HG03045 (cell line): ENCODE results near the gene CREB5.

Source experiments
- ATAC-seq: cut with Tn5 transposase; IDR thresholded peaks from one replicate; pipeline ENCODE4 v1.9.1; 2021; ENCODE audit warnings: mild to moderate bottlenecking, moderate library complexity; ENCODE audit not compliant: unreplicated experiment

The CREB5 gene

DNA sequence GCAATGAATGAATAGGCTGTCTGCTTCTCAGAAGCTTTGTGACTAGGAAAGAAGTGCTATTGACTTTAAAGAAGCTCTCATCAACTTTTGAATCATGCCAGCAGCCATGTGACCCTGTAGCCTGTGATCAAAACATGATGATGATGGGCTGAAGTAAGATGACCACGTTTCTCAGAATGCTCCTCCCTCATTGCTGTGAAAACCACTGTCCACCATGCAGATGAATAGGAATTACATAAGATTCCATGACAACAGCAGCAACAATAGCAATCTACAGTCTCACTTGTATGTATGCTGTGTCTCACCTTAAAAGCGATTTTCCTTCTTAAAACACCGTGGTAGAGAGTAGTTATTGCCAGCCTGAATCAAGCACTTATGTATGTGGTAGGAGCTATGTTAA, 317.4 kb downstream of the CREB5 start:
- ATAC-seq, result no peak

DNA sequence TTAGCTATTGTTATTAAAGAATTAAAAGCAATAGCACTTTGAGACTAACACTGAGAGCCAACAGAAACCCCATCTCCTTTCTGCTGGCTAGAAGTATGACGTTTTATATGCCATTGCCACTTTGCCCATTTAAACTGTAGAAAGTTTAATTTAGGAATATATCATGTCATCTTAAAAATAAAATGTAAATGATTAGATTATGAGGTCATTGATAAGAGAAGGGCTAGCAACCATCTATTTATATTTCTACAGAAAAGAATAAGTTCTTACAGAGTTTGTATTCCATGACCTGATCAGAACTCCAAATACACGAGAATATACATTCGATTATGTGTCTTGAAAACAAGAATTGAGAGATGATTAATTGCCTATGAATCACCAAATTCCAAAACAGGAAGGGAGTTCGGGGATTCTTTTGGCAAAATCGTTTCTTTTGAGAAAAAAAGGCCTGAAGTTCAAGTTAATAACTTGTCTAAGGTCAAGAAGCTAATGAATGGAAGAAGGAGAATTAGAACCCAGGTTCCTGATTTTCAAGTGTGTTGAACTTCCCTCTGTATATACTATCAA, 318.9 kb downstream of the CREB5 start:
- no peak for ATAC-seq

DNA sequence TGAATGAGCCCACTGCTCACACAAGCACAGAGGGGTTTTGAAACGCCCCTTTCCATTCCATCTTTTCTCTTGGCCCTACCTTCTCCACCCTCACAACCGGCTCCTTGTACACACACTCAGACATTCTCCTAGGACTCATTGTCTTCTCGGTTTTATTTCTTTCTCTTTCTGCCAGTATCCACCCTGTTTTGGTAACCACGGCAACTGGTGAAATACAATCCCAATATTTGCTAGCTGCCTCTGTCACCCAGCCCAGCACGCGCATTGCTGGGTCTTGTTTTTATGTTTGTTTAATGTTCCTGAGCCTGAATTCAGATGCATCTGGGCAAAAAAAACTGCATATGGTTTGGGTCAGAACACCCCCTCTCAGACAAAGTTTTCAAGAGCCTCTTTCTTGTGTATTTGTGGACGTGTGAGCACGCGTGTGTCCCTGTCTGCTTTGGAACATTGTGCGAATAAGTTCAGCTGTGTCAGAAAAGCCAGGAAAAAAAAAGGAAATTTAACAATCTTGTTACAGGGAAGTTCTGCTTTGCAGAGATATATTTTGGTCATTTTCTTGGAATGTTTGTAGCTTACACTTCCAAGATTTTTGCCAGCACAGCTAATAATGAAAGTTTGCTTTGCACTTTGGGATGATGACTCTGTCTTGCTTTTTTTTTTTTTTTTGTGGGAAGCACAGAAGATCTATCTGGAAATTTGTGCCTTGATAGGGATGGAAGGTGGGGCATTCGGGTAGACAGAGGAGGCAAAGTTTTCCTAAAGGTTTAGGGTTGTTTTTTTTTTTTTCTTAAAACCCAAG, 320.0 kb downstream of the CREB5 start:
- no peak for ATAC-seq

DNA sequence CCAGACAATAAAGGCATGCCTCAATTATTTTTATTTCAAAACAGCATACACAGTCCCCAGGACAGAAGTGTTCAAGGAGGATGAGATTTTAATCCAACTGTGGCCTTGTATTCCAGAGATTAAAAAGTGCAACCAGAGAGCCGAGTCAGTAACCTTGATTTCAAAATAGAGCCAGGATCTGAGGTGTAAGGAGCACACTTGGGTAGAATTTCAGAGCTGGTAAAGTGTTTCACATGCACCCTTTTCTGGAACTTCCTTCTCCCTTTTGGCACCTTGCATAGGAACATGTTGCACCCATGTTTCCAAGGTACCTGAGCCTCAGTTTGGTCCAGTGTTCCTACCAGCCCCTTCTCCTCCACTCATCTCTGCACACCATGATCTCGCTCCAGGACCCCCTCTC, 320.7 kb downstream of the CREB5 start:
- no peak for ATAC-seq

DNA sequence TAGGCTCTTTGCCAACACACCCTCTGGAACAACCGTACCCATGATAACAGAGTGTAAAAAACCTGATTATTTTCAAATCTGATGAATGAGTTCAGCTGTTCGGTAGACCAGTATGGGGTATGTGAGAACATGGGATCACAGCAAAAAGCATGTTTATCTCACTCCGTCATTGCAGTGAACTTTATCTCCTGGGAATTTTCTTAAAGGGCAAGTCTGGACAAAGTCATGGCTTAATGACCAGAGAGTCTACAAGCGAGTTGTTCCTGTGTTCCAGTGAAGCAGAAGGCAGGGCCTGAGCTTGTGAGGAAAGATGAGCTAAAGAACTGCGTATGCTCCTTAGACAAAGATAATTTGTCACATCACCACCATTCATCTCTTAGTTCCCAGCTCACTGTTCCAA, 326.1 kb downstream of the CREB5 start:
- no peak for ATAC-seq

DNA sequence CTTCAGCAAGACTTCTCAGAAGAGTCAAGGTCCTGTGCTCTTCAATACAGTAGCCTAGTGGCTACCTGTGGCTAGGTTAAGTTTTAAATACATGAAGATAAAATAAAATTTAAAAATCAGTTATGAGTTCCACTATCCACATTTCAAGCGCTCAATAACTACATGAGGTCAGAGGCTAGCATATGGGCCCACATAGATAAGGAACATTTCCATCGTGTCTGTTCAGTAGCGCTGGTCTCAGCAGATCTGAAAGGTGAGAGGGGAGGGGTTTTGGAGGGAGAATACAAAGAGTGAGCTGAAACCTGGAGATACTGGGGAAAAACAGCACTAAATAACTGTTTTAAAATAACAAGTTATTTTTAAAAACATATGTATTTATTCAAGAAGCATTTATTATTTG, 326.8 kb downstream of the CREB5 start:
- ATAC-seq, result no peak

DNA sequence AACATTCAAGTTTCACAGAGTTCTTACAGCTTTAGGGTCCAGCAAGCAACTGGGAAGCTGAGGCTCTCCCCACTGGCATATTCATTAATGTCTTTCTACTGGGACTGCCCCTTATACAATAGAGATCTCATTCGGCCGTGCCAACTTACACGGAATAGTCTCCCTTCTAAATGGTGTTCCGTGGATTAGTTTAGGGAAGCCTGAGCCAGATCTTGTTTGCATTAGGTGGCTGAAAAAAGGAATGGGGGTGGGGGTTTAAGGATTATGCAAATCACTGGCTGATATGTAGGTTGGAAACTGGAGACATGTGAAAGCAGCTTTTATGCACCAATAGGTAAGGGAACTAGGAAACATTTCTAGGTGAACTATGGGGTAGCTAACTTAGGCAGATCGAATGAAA, 327.5 kb downstream of the CREB5 start:
- no peak for ATAC-seq

DNA sequence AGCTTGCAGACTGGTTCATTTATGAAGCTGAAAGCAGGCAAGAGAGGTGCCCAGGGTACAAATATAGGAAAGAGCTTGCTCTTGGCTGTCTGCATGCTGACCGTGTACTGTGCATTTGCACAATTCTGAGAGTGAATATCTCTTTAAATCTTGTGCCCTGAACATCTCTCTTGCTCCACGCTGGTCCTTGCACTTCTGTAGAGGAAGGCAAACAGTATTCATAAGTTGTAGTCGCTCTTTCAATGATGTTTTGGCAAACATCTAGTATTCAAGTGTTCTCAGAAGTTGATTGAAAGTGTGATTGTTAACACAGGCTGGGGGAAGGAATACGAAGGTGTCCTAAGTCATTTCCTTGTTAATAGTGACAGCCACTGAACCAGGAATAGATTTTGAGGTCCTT, 332.6 kb downstream of the CREB5 start:
- ATAC-seq, result no peak

DNA sequence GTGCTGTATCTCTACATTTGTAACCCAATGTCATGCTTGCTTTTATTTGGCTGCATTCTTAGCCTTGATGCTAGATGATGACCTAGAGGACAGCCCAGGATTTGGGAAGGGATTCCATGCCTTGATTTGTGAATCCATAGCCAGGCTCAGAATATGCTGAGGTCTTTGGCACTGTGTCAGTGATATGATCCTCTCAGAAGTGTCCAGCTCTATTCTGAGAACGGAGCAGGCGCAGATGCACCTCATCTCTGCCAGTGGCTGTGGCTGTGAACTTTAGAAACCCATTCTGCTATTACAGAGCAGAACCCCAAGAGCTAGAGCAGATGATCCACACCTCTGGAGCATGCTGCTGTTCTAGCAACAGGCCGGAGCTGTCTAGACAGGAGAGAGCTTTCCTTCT, 333.0 kb downstream of the CREB5 start:
- ATAC-seq, result no peak

DNA sequence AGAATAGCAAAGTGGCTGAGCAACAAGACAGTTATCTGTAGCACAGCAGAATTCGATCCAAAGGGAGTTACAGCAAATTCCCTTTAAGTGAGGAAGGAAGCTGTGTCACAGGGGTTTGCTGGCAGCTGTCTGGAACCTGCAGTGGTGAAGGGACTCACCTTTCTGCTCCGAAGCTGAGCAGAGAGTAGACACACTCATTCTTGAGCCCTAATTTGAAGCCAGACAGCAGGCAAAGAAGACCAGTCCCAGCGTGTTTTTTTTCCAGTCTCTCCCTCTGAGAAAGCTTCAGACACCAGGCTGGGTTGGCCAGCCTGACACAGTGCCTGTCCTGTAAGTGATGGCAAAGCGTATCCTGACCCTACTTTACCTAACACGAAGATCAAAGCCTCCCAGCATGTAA, 335.1 kb downstream of the CREB5 start:
- ATAC-seq, result no peak

DNA sequence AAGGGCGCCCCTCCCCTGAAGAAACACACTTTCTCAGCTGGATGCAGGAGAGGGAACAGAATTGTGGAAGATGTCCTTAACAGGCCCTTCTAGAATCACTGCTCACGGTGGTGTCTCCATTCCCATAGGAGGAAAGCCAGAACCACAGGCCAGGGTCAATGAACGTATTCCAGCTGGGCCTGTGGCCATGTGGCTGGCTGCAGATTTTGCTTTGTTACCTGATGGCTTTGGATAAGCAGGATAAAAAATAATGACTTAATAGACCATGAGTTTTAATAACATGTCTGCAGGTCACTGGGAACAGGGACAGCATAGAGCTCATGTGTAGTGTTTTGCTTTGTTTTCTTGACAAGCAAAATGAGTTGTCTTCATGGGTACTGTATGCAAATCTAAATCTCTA, 335.5 kb downstream of the CREB5 start:
- no peak for ATAC-seq

DNA sequence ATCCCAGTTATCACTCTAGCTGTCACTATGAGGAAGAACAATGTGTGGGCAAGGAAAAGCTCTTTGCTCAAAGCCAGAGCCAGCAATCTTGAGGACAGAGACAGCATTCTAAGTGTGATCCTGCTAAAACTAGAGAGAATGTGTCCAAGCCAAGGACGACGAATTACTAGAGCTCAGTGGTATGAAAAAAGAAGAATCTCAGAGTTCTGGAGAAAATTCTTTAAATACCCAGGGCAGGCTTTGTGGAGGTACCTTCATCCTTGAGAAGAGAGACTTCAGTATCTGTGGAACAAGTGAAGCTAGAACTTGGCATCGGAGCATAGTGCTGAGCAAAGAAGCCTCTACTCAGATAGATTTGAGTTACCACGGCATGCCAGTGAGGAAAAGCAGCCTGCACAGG, 336.0 kb downstream of the CREB5 start:
- ATAC-seq, result no peak

DNA sequence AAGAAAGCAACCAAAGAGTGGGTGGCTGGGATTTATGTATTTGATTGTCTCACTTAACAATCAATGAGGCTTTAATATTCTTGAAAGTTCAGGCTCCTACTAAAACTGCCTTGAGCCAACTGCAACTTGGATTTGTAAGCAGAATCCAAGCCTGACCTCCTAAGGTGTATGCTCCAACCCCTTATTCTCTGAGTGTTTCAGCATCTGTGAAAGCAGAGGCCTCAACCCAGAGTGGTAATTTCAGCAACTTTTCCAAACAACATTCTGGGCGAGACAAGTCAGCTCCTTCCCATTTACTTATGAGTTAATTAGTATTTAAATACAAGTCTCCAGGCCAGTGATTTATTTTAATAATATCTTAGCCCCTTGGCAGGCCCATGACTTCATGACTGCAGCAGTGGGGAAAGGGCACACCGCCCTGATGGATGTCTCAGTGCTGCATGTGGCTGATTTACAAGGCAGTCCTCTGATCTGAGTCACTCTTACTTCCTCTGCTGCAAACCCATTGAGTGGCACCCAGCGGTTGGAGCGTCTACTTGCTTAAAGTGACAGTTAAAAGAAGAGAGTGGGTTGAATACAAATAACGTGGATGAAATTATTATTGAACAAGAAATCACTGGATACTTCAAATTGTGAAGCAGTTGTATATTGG, 336.7 kb downstream of the CREB5 start:
- ATAC-seq, result no peak

DNA sequence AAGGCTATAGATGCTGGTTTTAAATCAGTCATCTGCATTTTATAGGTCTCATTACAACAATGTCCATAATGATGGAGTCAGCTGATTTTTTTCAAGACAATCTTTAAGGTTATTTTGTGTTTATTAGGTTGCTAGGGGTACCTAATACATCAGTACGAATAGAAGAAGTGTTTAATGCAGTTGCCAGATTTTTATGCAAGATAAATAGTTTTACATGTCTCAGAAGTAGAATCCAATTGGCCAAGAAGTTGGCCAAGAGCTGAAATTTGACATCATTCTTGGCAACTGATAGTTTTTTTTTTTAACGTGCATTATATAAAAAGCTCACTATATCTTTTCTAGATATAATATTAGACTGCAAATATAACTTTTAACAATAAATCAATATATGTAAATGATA, 337.3 kb downstream of the CREB5 start:
- no peak for ATAC-seq

DNA sequence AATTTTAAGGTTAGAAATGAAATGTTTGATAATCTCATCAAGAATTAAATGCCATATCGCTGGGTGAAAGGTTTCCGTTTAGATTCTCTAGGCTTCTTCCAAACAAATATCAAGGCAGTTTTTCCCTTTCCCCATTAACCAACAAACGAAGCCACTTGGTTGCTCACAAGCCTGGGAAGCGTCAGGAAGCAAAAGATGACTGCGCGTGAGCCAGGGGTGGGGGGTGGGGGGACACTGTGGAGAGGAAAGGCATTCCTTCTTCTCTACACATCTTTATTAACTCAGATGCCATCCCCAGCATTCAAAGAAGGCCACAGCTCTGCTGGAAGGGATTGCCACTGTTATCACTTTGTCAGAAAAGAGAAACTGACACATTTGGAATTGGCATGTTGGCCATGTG, 338.7 kb downstream of the CREB5 start:
- no peak for ATAC-seq

DNA sequence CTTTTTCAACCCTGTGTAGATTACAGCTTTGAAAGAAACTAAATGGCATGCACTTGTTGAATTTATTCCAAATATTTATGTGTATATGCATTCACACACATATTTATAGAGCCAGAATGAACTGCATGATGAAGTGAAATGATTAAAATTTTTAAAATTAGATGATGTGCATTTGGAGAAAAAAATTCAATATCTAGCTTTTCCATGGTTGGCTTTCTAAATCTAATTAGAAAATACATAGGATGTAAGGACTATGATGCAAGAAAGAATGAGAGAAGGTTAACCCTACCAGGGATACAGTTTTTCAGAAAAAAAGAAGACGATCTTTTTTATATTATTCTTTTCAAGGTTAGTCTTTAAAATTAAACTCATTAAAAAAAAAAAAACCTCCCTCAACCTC, 341.3 kb downstream of the CREB5 start:
- no peak for ATAC-seq

DNA sequence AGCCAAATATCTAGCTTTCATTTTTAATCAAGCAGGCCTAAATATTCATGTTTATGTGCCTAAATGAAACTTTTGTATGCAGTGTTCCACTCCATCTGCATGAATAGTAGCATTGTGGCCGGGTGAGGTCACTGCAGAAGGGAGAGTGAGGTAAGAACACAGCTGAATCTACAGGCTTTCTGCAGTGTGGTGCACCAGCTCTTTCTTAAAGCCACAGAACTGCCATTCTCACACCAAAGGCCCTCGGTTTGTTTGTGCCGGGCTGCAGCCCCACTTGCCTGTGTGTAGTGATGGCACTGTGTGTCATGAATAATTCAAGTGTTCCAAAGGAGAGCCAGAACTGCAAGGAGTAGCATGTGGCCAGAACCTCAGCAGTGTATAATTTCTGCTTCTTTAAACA, 341.7 kb downstream of the CREB5 start:
- no peak for ATAC-seq

DNA sequence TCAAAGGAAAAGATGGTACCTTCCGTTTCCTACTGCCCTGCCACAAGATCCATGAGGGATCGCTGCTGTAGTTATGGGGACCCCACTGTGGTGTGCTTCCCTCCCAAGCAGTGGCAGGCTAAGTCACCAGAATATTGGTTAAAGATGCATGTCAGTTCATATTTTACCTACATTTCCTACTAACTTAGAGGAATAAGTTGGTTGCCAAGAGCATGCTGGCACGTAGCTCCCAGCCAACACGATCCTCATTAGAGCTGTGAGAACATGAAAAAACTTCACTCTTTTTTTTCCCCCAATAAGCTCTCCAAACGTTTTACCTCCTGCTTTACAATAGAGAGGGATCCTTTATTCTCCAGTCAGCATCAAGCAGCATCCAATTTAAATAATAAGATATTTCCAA, 342.1 kb downstream of the CREB5 start:
- ATAC-seq, result no peak

DNA sequence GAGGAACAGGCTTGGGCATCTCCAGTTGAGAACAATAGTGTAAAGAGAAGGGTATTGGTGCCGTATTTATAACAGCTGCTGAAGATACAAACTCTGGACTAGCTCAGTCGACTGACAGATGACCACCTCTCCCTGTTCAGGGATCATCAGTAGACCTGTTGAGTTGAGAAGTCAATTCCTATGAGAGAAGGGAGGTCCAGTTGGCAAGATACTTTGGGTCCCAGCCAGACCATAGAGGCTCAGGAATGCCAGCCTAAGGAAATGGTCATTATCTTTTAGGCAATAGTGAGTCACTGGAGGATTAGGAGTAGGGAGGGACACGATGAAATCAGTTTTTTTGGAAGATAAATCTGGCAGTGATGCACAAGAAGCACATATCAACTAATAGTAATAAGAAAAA, 342.9 kb downstream of the CREB5 start:
- ATAC-seq, result no peak

DNA sequence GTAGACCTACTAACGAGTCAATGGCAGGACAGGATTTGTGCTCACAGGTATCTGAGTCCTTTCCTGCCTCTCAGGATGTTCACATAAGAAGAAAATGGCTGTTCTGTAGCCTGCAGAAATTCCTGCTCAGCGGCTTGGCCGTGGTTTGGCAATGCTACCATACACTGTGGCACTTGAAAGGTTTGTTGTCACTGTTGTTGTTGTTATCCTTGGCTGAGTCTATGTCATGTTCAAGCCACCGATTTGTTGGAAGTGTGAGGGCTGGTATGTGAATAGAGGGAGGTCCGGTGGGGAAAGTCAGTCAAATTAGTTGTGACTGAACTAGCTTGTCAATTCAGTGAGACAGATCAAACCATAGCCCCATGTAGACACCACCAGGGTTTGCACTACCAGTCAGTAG, 345.9 kb downstream of the CREB5 start:
- no peak for ATAC-seq

DNA sequence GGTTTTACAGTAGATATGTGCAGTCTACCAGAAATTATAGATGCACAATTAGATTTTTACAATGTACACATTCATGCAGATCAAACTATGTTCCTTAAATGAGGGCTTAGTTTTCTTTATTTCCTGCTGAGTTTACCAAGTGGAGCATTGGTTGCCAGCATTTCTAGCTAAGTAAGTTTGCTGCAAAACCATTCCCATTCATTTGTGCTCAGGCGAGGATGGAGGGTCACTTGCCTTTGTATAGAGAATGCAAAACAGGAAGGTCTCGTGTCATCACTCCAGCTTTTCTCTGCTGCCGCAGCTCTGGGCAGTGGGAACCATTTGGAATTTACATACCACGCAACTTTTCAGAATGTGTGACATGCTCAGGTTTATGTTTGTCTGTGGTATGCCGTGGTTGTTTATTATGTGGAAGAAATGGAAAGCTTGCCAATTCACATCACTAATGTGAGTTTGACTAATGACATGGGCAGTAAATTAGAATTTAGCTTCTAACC, 347.2 kb downstream of the CREB5 start:
- no peak for ATAC-seq

DNA sequence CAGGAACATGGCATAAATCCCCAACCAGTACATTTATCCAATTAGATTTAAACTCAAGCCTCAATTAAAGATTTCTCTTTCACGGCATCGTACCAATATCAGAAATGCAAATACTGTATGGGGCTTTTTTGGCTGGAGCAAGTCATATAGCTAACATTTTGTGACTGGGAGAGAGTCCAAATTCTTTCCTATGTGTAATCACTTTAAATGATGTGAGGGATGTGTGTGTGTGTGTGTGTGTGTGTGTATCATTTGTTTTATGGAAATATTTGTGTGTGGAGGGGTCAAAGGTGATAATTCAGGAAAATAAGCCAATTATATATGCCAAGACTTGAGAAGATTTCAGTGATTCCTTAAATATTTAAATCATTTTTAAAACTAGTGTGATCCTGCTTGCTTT, 349.2 kb downstream of the CREB5 start:
- ATAC-seq, result no peak
